Measurements from ENCODE around the gene EVPL. TPM values are rescaled to one million over a fixed set of nuclear protein-coding genes. Genes with fewer than 3 reads are reported as not detected.

The EVPL gene
- total RNA-seq, 2 experiments from 2014 or later = not detected

GRCh38 chr17:76022973-76023899, 3.9 kb downstream of the EVPL start:
- CTCF ChIA-PET = interaction anchor here (1.2 to 1.3 kb wide), 2 partner anchors 9 to 257 kb away, joined by 3 to 4 read pairs; no protein-coding TSS in a partner anchor
- Mint-ChIP-seq H3K27me3 (no peaks in the 10 kb centered on the region), H3K27ac (no peak overlapping the region), H3K4me3 (no peak overlapping the region), H3K9me3 (no peaks in the 10 kb centered on the region), H3K36me3 (ENCODE audit: low read depth) (no peaks in the 10 kb centered on the region), H3K4me1 (no peaks in the 10 kb centered on the region)
- no peak for DNase-seq
- POLR2A ChIA-PET = no interaction called here

DNA sequence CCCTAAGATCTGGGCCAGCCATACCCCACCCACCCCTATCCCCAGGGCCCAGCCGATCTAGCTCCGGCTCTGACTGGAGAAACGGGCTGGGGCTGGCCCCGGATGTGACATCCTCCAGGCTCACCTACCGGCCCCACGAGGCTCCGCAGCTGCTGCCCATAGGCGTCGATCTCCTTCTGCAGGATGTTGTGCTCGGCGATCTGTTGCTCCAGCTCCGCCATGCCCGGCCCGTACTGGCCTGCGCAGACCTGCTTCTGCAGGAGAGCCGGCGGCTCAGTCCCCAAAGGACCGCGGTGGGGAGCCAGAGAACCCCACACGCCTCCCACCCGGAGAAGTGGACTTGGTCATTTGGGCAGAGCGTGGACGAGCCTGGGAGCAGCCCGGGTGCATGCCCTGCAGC, 4.8 kb downstream of the EVPL start:
- POLR2A ChIA-PET = no interaction called here
- H3K4me1 Mint-ChIP-seq = no peaks in the 10 kb centered on the region

DNA sequence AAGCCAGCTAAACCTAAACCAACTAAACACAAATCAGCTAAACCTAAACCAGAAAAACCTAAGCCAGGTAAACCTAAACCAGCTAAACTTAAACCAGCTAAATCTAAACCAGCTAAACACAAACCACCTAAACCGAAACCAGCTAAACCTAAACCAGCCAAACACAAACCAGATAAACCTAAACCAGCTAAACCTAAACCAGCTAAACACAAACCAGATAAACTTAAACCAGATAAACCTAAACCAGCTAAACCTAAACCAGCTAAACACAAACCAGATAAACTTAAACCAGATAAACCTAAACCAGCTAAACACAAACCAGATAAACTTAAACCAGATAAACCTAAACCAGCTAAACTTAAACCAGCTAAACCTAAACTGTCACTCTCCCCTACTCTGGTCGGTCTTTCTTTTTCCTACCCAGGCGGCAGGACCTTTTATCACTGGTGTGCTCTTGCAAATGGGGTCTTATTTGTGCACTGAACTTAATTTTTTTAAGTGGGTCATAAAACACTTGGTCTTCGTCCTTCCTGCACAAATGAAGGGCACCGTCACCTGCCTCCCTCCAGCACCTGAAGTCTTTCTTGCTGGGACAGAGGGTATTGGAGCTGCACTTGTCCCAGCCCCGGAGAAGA, 7.2 kb downstream of the EVPL start:
- Mint-ChIP-seq H3K36me3 (ENCODE audit: low read depth) (no peaks in the 10 kb centered on the region), H3K27me3 (peaks cover 3% of the 10 kb centered on the region), H3K4me1 (no peaks in the 10 kb centered on the region), H3K4me3 (no peak overlapping the region), H3K9me3 (no peaks in the 10 kb centered on the region), H3K27ac (no peak overlapping the region)
- ChIA-PET POLR2A (interaction anchor here (0.8 to 1.6 kb wide), 3 partner anchors 9 to 254 kb away, joined by 3 to 4 read pairs (median 3); partner anchors contain the start of gene EXOC7), CTCF (interaction anchor here (0.5 to 14.7 kb wide), 6 partner anchors 19 to 378 kb away, joined by 3 to 169 read pairs (median 4); partner anchors contain the start of gene CDK3)
- no peak for DNase-seq

More for the DNA sequence above, 4.8 kb downstream of the EVPL start:
- no peak overlapping the region for H3K27ac Mint-ChIP-seq
- no peak for DNase-seq
- H3K36me3 Mint-ChIP-seq (ENCODE audit: low read depth) = no peaks in the 10 kb centered on the region
- H3K27me3 Mint-ChIP-seq = no peaks in the 10 kb centered on the region
- H3K4me3 Mint-ChIP-seq = no peak overlapping the region
- no peaks in the 10 kb centered on the region for H3K9me3 Mint-ChIP-seq
- CTCF ChIA-PET = interaction anchor here (0.6 kb wide), 1 partner anchor 41 kb away, joined by 3 read pairs; no protein-coding TSS in a partner anchor

GRCh38 chr17:76018801-76019200, 8.3 kb downstream of the EVPL start:
- CTCF ChIA-PET = interaction anchor here (14.7 kb wide), 1 partner anchor 18 kb away, joined by 169 read pairs; the partner anchor contains the start of gene CDK3
- Mint-ChIP-seq H3K4me1 (peaks cover 2% of the 10 kb centered on the region), H3K4me3 (no peak overlapping the region), H3K27ac (no peak overlapping the region), H3K36me3 (ENCODE audit: low read depth) (no peaks in the 10 kb centered on the region), H3K27me3 (peaks cover 3% of the 10 kb centered on the region), H3K9me3 (no peaks in the 10 kb centered on the region)
- no peak for DNase-seq
- POLR2A ChIA-PET = interaction anchor here (1.6 kb wide), 1 partner anchor 11 kb away, joined by 4 read pairs; no protein-coding TSS in a partner anchor

GRCh38 chr17:76018340-76018680, 8.8 kb downstream of the EVPL start:
- POLR2A ChIA-PET = no interaction called here
- peaks cover 3% of the 10 kb centered on the region for H3K27me3 Mint-ChIP-seq
- DNase-seq = no peak
- CTCF ChIA-PET = interaction anchor here (0.6 to 14.7 kb wide), 2 partner anchors 18 to 85 kb away, joined by 5 to 169 read pairs; partner anchors contain the start of genes CDK3 and EXOC7
- H3K4me3 Mint-ChIP-seq = no peak overlapping the region
- H3K36me3 Mint-ChIP-seq (ENCODE audit: low read depth) = no peaks in the 10 kb centered on the region
- H3K4me1 Mint-ChIP-seq = peaks cover 2% of the 10 kb centered on the region
- no peaks in the 10 kb centered on the region for H3K9me3 Mint-ChIP-seq
- H3K27ac Mint-ChIP-seq = no peak overlapping the region

DNA sequence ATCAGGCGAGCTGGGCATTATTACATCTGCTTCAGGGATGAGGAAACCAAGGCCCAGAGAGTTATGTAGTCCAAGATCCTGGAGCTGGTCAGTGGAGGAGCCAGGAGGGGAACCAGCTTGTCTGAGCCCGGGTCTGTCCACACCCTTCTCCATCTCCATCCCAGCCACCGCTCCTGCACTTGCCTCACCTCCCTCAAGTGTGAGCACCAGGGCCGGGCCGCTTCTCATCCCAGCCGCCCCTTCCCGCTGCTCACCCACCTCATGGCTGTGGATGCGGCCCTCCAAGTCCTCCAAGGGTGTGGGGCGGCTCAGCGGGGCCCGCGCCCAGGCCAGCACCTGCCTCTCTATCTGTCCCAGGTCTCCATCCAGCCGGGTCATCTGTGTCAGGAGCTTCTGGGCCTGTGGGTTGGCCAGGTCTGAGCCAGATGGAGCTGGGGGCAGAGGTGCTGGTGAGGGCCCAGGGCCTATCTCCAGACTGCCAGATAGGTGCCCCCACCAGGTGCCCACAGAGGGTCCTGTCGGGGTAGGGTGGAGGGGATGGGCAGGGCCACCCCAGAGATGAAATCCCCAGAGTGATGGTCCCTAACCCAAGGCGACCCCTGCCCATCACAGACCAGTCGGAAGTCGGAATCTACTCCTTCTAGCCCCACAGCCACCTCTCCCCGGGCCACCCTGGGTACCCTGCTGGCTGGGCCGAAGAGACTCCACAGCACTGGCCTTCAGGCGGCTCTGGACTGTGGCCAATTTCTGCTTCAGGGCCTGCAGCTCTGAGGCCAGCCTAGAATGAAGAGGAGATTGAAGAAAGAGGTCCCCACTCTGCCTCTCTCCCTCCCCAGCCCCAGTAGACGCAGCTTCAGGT, 9.4 kb downstream of the EVPL start:
- Mint-ChIP-seq H3K27ac (no peak overlapping the region), H3K4me1 (peaks cover 2% of the 10 kb centered on the region), H3K36me3 (ENCODE audit: low read depth) (no peaks in the 10 kb centered on the region), H3K9me3 (no peaks in the 10 kb centered on the region), H3K27me3 (peaks cover 3% of the 10 kb centered on the region), H3K4me3 (no peak overlapping the region)
- DNase-seq = no peak
- ChIA-PET CTCF (interaction anchor here (0.6 to 14.7 kb wide), 3 partner anchors 17 to 104 kb away, joined by 3 to 169 read pairs (median 5); partner anchors contain the start of genes CDK3 and EXOC7), POLR2A (no interaction called here)

GRCh38 chr17:76014925-76015261, 12.2 kb downstream of the EVPL start:
- Mint-ChIP-seq H3K4me1 (peaks cover 2% of the 10 kb centered on the region), H3K36me3 (ENCODE audit: low read depth) (no peaks in the 10 kb centered on the region), H3K9me3 (no peaks in the 10 kb centered on the region), H3K27me3 (peaks cover 3% of the 10 kb centered on the region), H3K27ac (no peak overlapping the region), H3K4me3 (no peak overlapping the region)
- ChIA-PET CTCF (interaction anchor here (0.6 to 14.7 kb wide), 34 partner anchors 10 to 370 kb away, joined by 3 to 169 read pairs (median 4); partner anchors contain the start of genes CDK3, EXOC7, FBF1 and MRPL38), POLR2A (interaction anchor here (1.1 kb wide), 1 partner anchor 109 kb away, joined by 3 read pairs; no protein-coding TSS in a partner anchor)
- DNase-seq = no peak

- H3K4me3 Mint-ChIP-seq = no peak overlapping the region
- H3K36me3 Mint-ChIP-seq (ENCODE audit: low read depth) = no peaks in the 10 kb centered on the region
- POLR2A ChIA-PET = interaction anchor here (1.1 to 1.3 kb wide), 2 partner anchors 109 to 118 kb away, joined by 3 read pairs; partner anchors contain the start of gene TRIM65
- no peaks in the 10 kb centered on the region for H3K9me3 Mint-ChIP-seq
- H3K4me1 Mint-ChIP-seq = peaks cover 2% of the 10 kb centered on the region
- no peak overlapping the region for H3K27ac Mint-ChIP-seq
- peaks cover 3% of the 10 kb centered on the region for H3K27me3 Mint-ChIP-seq
- CTCF ChIA-PET = interaction anchor here (0.5 to 14.7 kb wide), 52 partner anchors 10 to 695 kb away, joined by 3 to 169 read pairs (median 4); partner anchors contain the start of genes CDK3, EXOC7, FBF1 and MRPL38
- DNase-seq = peak; percentile 80
Observed at GRCh38 chr17:76014100-76014924, 12.8 kb downstream of the EVPL start.

- no peak overlapping the region for H3K27ac Mint-ChIP-seq
Observed at GRCh38 chr17:76013377-76013932, 13.7 kb downstream of the EVPL start.

DNA sequence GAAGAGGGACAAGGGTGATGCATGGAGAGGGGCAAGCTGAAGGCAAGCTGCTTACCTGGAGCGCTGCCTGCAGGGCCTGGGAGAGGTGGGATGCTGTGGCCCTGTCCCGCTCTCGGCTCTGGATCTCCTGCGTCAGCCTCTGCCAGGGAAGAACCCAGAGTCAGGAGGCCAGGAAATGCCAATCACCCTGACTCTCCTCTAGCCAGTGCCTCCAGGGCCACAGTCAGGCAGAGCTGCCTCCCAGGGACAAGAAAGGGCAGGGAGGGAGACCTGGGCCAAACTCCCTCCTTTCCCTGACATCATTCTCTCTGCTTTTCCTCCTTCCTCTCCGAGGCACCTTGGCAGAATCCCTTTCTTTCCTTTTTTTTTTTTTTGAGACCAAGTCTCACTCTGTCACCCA, 15.2 kb downstream of the EVPL start:
- H3K27ac Mint-ChIP-seq = no peak overlapping the region
- H3K36me3 Mint-ChIP-seq (ENCODE audit: low read depth) = no peaks in the 10 kb centered on the region
- no peaks in the 10 kb centered on the region for H3K9me3 Mint-ChIP-seq
- DNase-seq = no peak
- H3K27me3 Mint-ChIP-seq = peaks cover 3% of the 10 kb centered on the region
- H3K4me1 Mint-ChIP-seq = peaks cover 2% of the 10 kb centered on the region
- H3K4me3 Mint-ChIP-seq = no peak overlapping the region
- ChIA-PET CTCF (interaction anchor here (0.6 to 14.7 kb wide), 5 partner anchors 11 to 386 kb away, joined by 3 to 169 read pairs (median 4); partner anchors contain the start of genes CDK3 and SPHK1), POLR2A (no interaction called here)

More at GRCh38 chr17:76013377-76013932, 13.7 kb downstream of the EVPL start:
- ChIA-PET POLR2A (interaction anchor here (1.3 kb wide), 1 partner anchor 117 kb away, joined by 3 read pairs; the partner anchor contains the start of gene TRIM65), CTCF (interaction anchor here (0.8 to 14.7 kb wide), 41 partner anchors 11 to 488 kb away, joined by 3 to 169 read pairs (median 4); partner anchors contain the start of genes CDK3, EXOC7, FBF1 and MRPL38)
- H3K36me3 Mint-ChIP-seq (ENCODE audit: low read depth) = no peaks in the 10 kb centered on the region
- H3K4me3 Mint-ChIP-seq = no peak overlapping the region
- peaks cover 3% of the 10 kb centered on the region for H3K27me3 Mint-ChIP-seq
- H3K4me1 Mint-ChIP-seq = peaks cover 2% of the 10 kb centered on the region
- DNase-seq = no peak
- H3K9me3 Mint-ChIP-seq = no peaks in the 10 kb centered on the region

Measured in activated CD4-positive, alpha-beta memory T cell treated with anti-CD3 and anti-CD28 coated beads, Interleukin-2, amount 10 ng/mL, durations not matched to agents 7 days and 5 days (primary cell).